Esophagus squamous epithelium (tissue), 4 donors: ENCODE data around the gene SCO1.

ENCODE experiments used
- CTCF ChIP-seq, 6 experiments: fragments of 450-650 bp in 4 of 6; fragments of 200-600 bp in 2 of 6; sonication (generic) in 2 of 6; IDR thresholded peaks; one replicate each; pipeline ENCODE4 v1.5.1; 2016 to 2019; ENCODE audit warnings: antibody characterized with exemption in 6 of 6, mild to moderate bottlenecking in 4 of 6, moderate library complexity in 4 of 6
- POLR2A ChIP-seq, 4 donors: fragments of 450-650 bp; IDR thresholded peaks; one replicate each; pipeline ENCODE4 v1.6.1; 2017; ENCODE audit warnings: antibody characterized with exemption in 4 of 4, mild to moderate bottlenecking in 4 of 4, moderate library complexity in 3 of 4

DNA sequence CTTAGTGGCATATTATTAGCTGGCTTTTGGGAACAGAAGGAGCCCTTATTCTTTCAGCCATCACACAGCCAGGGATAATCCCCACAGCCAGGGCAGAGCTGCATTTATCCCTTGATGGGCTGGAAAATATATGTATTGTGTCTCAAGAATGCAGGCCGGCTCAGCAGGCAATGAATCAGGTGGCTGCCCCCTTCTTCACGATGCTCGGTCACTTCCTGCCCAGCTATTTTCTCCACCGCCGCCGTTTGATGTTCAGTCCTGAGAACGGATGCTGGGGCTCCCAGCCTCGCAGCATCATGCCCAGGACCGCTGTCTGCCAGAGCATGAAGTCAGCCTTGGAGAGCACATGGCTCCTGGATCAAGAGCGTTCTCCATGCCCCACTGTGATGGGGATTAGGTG, 35.9 kb downstream of the SCO1 start:
- TF ChIP-seq CTCF (IDR thresholded peaks at IDR 0.05) (no peak), POLR2A (IDR thresholded peaks at IDR 0.05) (no peak)
